SK-N-MC (cell line): ENCODE data around the gene CHST9.

Experiments used
- EZH2 ChIP-seq: fragments of 200-600 bp; sonication (generic); IDR thresholded peaks from one replicate; pipeline ENCODE4 v1.6.1; 2017; ENCODE audit warnings: antibody characterized with exemption
- FOXP2 ChIP-seq: optimal IDR thresholded peaks from 2 replicates; pipeline ENCODE3; 2011; ENCODE audit warnings: mild to moderate bottlenecking, moderate library complexity; ENCODE audit not compliant: insufficient read depth; ENCODE audit errors: extremely low read length, control extremely low read depth
- POLR2AphosphoS5 ChIP-seq: IDR thresholded peaks from 2 replicates; pipeline ENCODE4 v1.6.1; 2012; ENCODE audit warnings: mild to moderate bottlenecking, low read depth, low read length, borderline replicate concordance

- TF ChIP-seq EZH2 (no peak), POLR2AphosphoS5 (no peak), FOXP2 (no peak)
Measured at GRCh38 chr18:26976206-26976605, 208.9 kb downstream of the CHST9 start.
